ENCODE data around the gene LMO7. TPM values are rescaled to one million over a fixed set of nuclear protein-coding genes. Genes with fewer than 3 reads are reported as not detected.

The LMO7 gene
- total and polyA plus RNA-seq, 2 of the 8 experiments (the other 6 are each of a cell fraction or from before 2014, with no cell fraction given): 8.1 to 28.3 TPM

- H3K9ac ChIP-seq (replicated peaks in 1 of 4; ENCODE audit: extremely low read depth in 1 of 4, low read depth in 3 of 4, low read length in 3 of 4): no peak overlapping the region
- no peak overlapping the region for H2BK12ac ChIP-seq (ENCODE audit: low read depth, low read length)
- H3K9me3 ChIP-seq (ENCODE audit: insufficient read depth in 2 of 2, low read depth in 1 of 2, low read length in 1 of 2): no peaks in the 10 kb centered on the region
- no peak overlapping the region for H2AK5ac ChIP-seq (ENCODE audit: low read depth, low read length)
- FAIRE-seq: no peak
- no peak overlapping the region for H2BK15ac ChIP-seq (ENCODE audit: low read length)
- no peak overlapping the region for H4K91ac ChIP-seq (replicated peaks; ENCODE audit: insufficient read length, low read length)
- H2BK120ac ChIP-seq (replicated peaks; ENCODE audit: low read depth, low read length): no peak overlapping the region
- 85% methylated on average over 3 of the region's 3 CpGs; no CpG with 5 or more reads in 1 of the 2 experiments for WGBS, 2 experiments (ENCODE audit: extremely low coverage in 1 of 2, insufficient coverage in 1 of 2, insufficient read length in 1 of 2, insufficient replicate concordance in 2 of 2, low coverage in 1 of 2, low lambda C conversion rate in 2 of 2, missing lambda C conversion rate in 1 of 2)
- no peak overlapping the region for H2BK20ac ChIP-seq (ENCODE audit: low read length)
- H3K79me2 ChIP-seq (ENCODE audit: control insufficient read depth in 1 of 2, insufficient read depth in 2 of 2, low read length in 2 of 2): no peaks in the 10 kb centered on the region
- H3K56ac ChIP-seq (replicated peaks; ENCODE audit: insufficient read length, low read depth, low read length): no peak overlapping the region
- no peaks in the 10 kb centered on the region for H3K27me3 ChIP-seq (replicated peaks in 1 of 4; ENCODE audit: control insufficient read depth in 3 of 4, extremely low read depth in 1 of 4, insufficient read depth in 3 of 4, low read length in 3 of 4)
- no peak overlapping the region for H3K27ac ChIP-seq (ENCODE audit: low read depth, low read length)
- ChIA-PET POLR2A (ENCODE audit: partially characterized antibody) (no interaction called here), CTCF (ENCODE audit: partially characterized antibody) (interaction anchor here (0.6 to 1.5 kb wide), 2 partner anchors 23 to 29 kb away, joined by 3 read pairs; no protein-coding TSS in a partner anchor)
- H3K36me3 ChIP-seq (ENCODE audit: control insufficient read depth in 2 of 4, insufficient read depth in 4 of 4, low read length in 3 of 4): no peaks in the 10 kb centered on the region
- H4K5ac ChIP-seq (ENCODE audit: insufficient read length, low read depth, low read length): no peak overlapping the region
- no peak for DNase-seq (ENCODE audit: low read depth in 1 of 2, low spot score in 2 of 2)
- H4K20me1 ChIP-seq (replicated peaks in 1 of 2; ENCODE audit: control insufficient read depth in 1 of 2, insufficient read depth in 2 of 2, low read length in 2 of 2): no peaks in the 10 kb centered on the region
- no peak for TF ChIP-seq KDM1A (IDR thresholded peaks at IDR 0.05; ENCODE audit: borderline replicate concordance, low read length)
- TF ChIP-seq CHD1 (IDR thresholded peaks at IDR 0.05; ENCODE audit: low read depth, low read length): no peak
- no peak for TF ChIP-seq RNF2 (IDR thresholded peaks at IDR 0.05; ENCODE audit: borderline replicate concordance, low read depth, low read length, missing control alignments, poor library complexity, severe bottlenecking)
- TF ChIP-seq CTCF (IDR thresholded peaks at IDR 0.05; ENCODE audit: control extremely low read depth in 1 of 3, insufficient read depth in 1 of 3, low read depth in 1 of 3, low read length in 3 of 3): no peak
- TF ChIP-seq EGR1 (IDR thresholded peaks at IDR 0.05; ENCODE audit: borderline replicate concordance, low read depth, low read length): no peak
- no peak for TF ChIP-seq BACH1 (IDR thresholded peaks at IDR 0.05; ENCODE audit: low read length)
- TF ChIP-seq RXRA (IDR thresholded peaks at IDR 0.05; ENCODE audit: insufficient read depth, low read depth, low read length): no peak
- no peak for TF ChIP-seq RFX5 (IDR thresholded peaks at IDR 0.05; ENCODE audit: borderline replicate concordance, low read depth, low read length)
- no peak for TF ChIP-seq SIX5 (IDR thresholded peaks at IDR 0.05; ENCODE audit: low read depth, low read length)
- TF ChIP-seq CTBP2 (IDR thresholded peaks at IDR 0.05; ENCODE audit: borderline replicate concordance, insufficient read depth, insufficient read length, low read length): no peak
- no peak for TF ChIP-seq EZH2 (IDR thresholded peaks at IDR 0.05; ENCODE audit: low read depth, low read length, severe bottlenecking)
- H3K23me2 ChIP-seq (ENCODE audit: low read depth, low read length): no peaks in the 10 kb centered on the region
- no peak overlapping the region for H3K4me2 ChIP-seq (ENCODE audit: insufficient read depth in 1 of 2, low read depth in 2 of 2, low read length in 2 of 2)
- H3K23ac ChIP-seq (ENCODE audit: insufficient read length): no peak overlapping the region
- no peak overlapping the region for H3K4ac ChIP-seq (replicated peaks; ENCODE audit: insufficient read length, low read depth, low read length)
- peaks cover 0 to under 1% (median 0%) of the 10 kb centered on the region in 4 experiments; a peak in 1 of 7 replicates for H3K4me1 ChIP-seq (replicated peaks in 1 of 4; ENCODE audit: control insufficient read depth in 3 of 4, insufficient read depth in 4 of 4, low read length in 3 of 4)
- H2BK5ac ChIP-seq (ENCODE audit: low read depth, low read length): no peak overlapping the region
- H4K8ac ChIP-seq (ENCODE audit: extremely low read depth, insufficient read depth, low read length): no peak overlapping the region
- H3K14ac ChIP-seq (ENCODE audit: insufficient read length): no peak overlapping the region
- no peaks in the 10 kb centered on the region for H3K79me1 ChIP-seq (ENCODE audit: low read depth, low read length)
- no peak overlapping the region for H2AFZ ChIP-seq (ENCODE audit: low read length)
- H3K4me3 ChIP-seq (ENCODE audit: extremely low read depth in 1 of 4, insufficient read depth in 2 of 4, low read depth in 3 of 4, low read length in 4 of 4): no peak overlapping the region
- H3K18ac ChIP-seq (ENCODE audit: extremely low read depth, low read length): no peak overlapping the region
Observed at GRCh38 chr13:75897386-75897785, 261.3 kb downstream of the LMO7 start.
